ENCODE data around the gene PDE8B.

PDE8B gene

DNA sequence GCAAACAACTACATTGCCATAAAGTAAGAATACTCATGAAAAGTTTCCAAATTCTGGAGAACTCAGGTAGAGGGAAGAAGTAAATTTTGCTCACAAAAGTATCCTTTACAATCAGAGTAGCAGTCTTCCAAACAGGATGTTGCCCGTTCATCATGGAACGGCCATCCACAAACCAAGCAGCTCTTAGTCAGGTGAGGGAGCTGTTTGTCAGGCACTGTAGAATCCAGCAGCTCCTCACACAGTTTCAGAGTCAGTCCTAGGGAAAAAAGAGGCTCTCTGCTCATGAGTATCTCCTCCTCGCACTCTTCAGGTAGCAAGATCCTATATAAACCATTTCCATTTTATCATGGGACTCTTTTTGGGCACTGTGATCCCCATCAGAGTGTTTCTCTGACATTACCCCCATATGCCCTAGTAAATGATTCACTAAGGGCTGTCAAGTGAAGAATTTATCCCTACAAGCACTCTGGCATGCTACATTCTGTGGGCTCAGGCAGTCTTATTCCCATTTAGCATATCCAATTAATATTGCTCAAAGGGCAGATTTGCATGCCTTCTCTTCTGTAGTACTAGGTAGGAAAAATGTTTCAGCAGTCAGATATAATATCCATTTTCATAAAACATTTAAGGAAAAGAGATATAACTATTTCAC is 183.7 kb downstream of the PDE8B start:
- in situ Hi-C loops (cut with MboI; ENCODE audit: low sequenced_read_pairs) = no loop called here

DNA sequence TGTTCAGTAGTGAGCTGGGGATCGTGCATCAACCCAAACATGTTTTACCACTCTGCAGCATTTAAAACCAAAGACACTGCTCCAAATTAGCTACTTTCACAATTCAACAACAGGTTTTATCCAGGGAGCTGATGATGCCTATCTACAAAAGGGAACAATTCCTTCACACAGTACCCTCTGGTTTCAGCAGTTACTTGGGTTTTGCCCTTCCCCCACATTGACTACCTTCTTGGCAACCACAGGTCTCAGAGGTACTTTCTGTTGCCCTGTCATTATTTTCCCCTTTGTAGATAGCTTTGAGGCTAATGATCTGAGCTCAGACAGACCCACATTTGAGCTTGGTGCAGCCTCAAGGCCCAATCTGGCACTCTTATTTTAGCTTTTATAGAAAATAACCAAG is 185.5 kb downstream of the PDE8B start:
- in situ Hi-C loops (cut with MboI; ENCODE audit: low sequenced_read_pairs) = no loop called here

GRCh38 chr5:77397686-77398292 is 187.3 kb downstream of the PDE8B start:
- in situ Hi-C loops (cut with MboI; ENCODE audit: low sequenced_read_pairs) = no loop called here

DNA sequence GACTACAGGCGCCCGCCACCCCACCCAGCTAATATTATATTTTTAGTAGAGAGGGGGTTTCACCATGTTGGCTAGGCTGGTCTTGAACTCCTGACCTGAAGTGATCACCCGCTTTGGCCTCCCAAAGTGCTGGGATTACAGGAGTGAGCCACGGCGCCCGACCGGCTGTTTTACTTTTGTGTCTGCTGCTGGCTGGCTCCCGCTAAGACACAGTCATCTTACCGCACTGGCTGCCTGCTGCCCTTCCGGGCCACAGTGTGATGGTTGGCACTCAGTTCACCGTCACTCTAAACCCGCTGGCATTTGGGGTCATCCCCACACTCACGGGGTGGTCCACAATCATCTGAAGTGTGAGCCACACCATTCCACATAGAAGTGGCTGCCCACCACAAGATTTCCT is 188.0 kb downstream of the PDE8B start:
- in situ Hi-C loops (cut with MboI; ENCODE audit: low sequenced_read_pairs) = no loop called here

DNA sequence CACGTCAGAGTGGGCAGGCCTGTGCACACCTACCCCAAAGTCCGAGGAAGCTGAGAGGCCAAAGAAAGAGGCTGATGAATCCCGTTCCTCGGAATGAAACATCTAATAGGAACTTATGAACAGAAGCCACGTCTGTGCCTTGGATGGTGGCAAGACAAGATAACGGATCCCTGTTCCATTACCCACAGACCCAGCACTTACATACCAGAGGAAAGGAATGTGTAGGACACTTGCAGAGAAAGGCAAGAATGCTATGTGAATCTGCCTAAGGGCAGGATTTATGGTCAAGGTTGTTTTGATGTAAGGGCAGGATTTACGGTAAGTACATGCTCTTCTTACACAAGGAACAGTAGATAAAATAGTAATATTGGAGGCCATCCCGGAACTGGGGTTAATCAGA is 188.4 kb downstream of the PDE8B start:
- in situ Hi-C loops (cut with MboI; ENCODE audit: low sequenced_read_pairs) = no loop called here

- in situ Hi-C loops (cut with MboI; ENCODE audit: low sequenced_read_pairs) = no loop called here
These were observed 190.2 kb downstream of the PDE8B start for GRCh38 chr5:77400645-77401044.

DNA sequence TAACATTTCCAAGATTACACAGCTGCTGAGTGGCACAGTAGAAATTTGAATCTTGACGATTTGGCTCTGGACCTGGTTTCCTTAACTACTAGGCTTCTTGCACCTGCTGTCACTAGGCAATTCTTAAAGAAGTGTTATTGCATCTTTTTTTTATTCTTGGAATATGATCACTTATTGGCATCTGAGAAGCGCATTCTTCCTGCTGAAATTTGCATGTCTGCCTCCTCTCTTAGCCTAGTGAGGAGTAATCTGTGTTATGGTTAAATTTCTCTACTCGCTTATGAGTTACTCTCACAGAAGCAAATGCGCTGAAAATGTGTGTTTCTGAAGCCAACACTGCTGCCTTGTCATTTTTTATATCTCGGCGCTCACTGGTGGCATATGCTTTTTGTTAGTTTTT is 192.3 kb downstream of the PDE8B start:
- in situ Hi-C loops (cut with MboI; ENCODE audit: low sequenced_read_pairs) = no loop called here

- in situ Hi-C loops (cut with MboI; ENCODE audit: low sequenced_read_pairs) = no loop called here
These were observed 196.7 kb downstream of the PDE8B start for GRCh38 chr5:77407152-77407551.

DNA sequence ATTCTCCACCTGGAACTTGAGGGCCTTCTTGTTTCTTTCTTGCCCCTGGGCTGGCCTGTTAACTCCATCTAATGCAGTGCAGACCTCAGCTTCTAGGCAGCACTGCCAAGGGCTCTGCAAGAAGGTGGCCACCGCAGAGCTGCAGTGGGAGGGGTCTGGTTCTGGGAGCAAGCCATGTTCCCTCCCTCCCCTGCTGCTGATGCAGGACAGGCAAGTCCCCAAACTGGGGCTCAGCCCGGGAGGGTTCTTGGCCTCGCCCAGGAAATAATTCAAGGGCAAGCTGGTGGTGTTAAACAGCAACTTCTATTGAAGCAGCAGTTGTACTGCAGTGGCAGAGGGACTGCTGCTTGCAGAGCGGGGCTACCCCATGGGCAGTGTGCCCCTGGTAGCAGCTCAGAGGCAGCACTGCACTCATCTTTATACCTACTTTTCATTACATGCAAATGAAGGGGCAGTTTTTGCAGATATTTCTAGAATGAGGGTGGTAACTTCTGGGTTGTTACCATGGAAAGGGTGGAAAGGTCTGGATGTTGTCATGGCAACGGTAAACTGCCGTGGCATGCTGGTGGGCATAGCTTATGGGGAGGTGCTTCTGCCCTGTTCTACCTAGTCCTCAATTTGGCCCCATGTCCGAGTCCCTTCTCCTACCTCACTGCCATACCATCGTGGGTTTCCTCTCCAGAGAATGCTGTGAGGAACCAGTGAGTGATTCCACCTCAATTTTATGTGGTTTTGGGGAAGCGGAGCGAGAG is 199.6 kb downstream of the PDE8B start:
- in situ Hi-C loops (cut with MboI; ENCODE audit: low sequenced_read_pairs) = no loop called here

- in situ Hi-C loops (cut with MboI; ENCODE audit: low sequenced_read_pairs) = no loop called here
These were observed 202.6 kb downstream of the PDE8B start for GRCh38 chr5:77413049-77413448.

DNA sequence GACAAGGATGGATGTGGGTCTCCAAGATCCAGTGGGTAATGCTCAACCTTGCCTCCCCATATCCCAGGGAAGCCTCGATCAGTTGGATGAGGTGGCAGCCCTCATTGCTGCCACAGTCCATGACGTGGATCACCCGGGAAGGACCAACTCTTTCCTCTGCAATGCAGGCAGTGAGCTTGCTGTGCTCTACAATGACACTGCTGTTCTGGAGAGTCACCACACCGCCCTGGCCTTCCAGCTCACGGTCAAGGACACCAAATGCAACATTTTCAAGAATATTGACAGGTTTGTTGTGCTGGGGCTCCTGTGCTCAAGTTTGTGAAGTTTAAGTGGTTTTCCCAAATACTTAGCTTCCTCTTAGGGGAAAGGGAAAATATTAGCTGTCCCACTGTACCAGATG is 207.7 kb downstream of the PDE8B start:
- in situ Hi-C loops (cut with MboI; ENCODE audit: low sequenced_read_pairs) = no loop called here

DNA sequence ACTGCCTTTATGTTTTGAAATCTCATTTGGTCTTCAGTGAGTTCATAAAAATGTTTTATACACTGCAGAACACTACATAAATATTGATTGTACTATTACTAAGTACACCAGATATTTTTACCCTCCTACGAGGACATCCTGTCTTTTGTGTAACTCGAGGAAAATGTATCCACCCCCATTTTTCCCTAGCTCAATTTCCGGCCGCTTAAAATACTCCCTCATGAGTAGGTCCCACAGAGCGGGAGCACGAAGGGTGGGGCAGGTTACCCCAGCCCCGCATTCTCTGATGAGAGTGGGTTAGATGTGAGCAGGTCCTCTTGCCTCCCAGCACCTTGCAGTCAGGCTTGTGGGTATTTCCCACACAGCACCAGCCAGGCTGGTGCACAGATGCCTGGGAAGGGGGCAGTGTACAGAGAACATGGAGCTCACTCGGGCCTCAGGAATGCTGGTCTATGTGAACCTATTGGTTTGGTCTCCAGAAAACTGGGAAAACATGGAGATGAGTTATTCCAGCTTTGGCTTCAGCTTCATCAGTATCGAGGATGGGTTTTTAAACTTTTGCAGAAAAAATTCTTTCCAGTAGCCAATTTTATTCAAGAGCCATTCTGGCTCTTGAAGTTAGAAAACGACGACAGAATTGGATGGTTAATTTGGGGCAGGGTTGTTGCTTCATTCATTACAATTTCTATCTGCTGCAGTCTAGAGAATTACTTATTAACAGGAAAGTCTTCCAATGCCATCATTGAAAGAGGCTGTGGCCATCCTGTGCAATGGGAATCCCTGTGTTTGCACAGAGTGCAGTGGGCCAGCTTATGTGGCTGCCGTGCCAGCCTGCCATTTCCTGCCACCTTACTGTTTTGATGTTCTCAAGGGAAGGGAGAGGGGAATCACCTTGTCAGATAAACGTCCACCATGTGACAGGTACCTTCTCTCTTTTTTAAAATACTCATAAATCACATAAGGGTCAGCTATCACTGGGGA is 208.4 kb downstream of the PDE8B start:
- in situ Hi-C loops (cut with MboI; ENCODE audit: low sequenced_read_pairs) = no loop called here

GRCh38 chr5:77419644-77420582 is 209.4 kb downstream of the PDE8B start:
- in situ Hi-C loops (cut with MboI; ENCODE audit: low sequenced_read_pairs) = no loop called here

DNA sequence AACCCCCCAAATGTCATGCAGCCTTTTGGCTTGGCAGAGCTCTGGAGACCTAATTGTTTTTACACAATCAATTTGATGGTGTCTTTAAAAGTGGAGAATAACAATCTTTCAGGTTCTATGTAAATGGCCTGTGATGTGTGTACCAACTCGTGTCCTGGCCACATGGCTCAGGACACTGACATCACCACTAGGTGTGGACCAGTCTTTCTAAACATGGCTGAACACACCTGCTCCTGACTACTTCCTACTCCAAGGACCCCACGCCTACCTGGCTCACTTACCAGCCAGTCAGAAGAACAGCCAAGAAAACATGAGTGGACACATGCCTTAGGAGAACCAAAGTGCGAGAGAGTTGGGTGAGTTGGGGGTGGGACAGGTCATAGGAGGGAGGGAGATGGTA is 210.5 kb downstream of the PDE8B start:
- in situ Hi-C loops (cut with MboI; ENCODE audit: low sequenced_read_pairs) = no loop called here

DNA sequence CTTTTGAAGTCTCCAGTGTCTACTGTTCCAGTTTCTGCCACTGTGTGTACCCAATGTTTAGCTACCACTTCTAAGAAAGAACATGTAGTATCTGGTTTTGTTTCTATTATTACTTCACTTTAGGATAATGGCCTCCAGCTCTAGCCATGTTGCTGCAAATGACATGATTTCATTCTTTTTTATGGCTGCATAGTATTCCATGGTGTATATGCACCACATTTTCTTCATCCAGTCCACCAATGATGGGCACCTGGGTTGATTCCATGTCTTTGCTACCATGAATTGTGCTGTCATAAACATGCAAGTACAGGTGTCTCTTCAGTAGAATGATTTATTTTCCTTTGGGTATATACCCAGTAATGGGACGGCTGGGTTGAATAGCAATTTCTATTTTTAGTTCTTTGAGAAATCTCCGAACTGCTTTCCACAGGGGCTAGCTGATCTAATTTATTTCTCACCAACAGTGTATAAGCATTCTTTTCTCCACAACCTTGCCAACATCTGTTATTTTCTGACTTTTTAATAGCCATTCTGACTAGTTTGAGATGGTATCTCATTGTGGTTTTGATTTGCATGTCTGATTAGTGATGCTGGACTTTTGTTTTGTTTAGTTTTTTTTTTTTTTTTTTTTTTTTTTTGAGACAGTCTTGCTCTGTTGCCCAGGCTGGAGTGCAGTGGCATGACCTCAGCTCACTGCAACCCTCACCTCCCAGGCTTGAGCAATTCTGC is 212.7 kb downstream of the PDE8B start:
- in situ Hi-C loops (cut with MboI; ENCODE audit: low sequenced_read_pairs) = no loop called here

- in situ Hi-C loops (cut with MboI; ENCODE audit: low sequenced_read_pairs) = no loop called here
These were observed 214.4 kb downstream of the PDE8B start for GRCh38 chr5:77424921-77425320.

DNA sequence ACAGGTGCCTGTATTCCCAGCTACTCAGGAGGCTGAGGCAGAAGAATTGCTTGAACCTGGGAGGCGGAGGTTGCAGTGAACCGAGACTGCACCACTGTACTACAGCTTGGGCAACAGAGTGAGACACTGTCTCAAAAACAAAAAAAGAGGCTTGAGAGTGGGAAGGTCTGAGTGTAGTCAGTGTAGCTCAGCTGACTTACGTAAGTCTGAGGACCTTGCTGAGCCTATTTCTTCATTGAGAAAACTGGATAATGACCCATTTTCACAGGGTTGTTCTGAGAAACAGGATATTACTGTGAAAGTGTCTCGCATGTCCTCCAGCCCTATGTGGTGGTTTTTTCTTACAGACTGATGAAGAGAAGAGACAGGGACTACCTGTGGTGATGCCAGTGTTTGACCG is 214.9 kb downstream of the PDE8B start:
- in situ Hi-C loops (cut with MboI; ENCODE audit: low sequenced_read_pairs) = no loop called here

DNA sequence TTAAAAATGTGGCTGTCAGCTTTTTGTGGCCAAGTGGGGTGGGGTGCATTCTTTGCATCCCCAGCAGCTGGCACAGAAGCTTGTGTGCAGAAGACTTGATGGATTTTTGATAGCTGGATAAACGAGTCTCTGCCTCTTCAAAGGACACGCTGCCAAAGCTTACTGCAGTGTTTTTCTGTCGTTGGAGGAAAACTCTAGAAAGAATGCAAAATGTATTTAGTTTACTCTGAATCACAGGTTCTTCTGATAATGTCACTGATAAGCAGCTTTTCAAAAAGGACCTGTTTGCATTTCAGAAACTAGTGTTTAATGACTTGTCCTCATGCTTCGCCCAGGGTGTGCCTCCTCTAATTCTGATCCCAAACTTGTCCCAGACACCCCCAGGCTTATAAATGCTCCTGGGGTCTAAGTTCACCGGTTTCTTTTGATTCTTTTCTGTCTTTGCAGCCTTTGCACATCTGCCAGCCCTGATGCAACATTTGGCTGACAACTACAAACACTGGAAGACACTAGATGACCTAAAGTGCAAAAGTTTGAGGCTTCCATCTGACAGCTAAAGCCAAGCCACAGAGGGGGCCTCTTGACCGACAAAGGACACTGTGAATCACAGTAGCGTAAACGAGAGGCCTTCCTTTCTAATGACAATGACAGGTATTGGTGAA is 215.6 kb downstream of the PDE8B start:
- in situ Hi-C loops (cut with MboI; ENCODE audit: low sequenced_read_pairs) = no loop called here

DNA sequence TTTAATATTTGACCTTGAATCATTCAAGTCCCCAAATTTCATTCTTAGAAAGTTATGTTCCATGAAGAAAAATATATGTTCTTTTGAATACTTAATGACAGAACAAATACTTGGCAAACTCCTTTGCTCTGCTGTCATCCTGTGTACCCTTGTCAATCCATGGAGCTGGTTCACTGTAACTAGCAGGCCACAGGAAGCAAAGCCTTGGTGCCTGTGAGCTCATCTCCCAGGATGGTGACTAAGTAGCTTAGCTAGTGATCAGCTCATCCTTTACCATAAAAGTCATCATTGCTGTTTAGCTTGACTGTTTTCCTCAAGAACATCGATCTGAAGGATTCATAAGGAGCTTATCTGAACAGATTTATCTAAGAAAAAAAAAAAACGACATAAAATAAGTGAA is 216.2 kb downstream of the PDE8B start:
- in situ Hi-C loops (cut with MboI; ENCODE audit: low sequenced_read_pairs) = no loop called here

Data from hTERT RPE-1 (cell line).